ENCODE data around the gene IL1A. TPM values are rescaled to one million over a fixed set of nuclear protein-coding genes. Genes with fewer than 3 reads are reported as not detected.

IL1A gene
- total and polyA plus RNA-seq, 9 of the 15 experiments (the other 6 are each of a cell fraction or from before 2014, with no cell fraction given), result 0.03 to 0.27 (median 0.14) TPM; not detected in 2

GRCh38 chr2:112813280-112813966 is 29.1 kb upstream of the IL1A start:
- Histone ChIP-seq H3K9ac (ENCODE audit: insufficient read depth in 1 of 2, low read depth in 2 of 2, low read length in 2 of 2) (peak overlapping the region in 1 of 2 experiments; percentile 43; a peak in 1 of 4 replicates), H3K27me3 (ENCODE audit: control insufficient read depth in 2 of 2, insufficient read depth in 2 of 2, low read length in 2 of 2) (no peaks in the 10 kb centered on the region), H2AFZ (ENCODE audit: low read depth, low read length) (peak overlapping the region; percentile 85), H3K36me3 (ENCODE audit: control insufficient read depth, insufficient read depth, low read length) (no peaks in the 10 kb centered on the region), H3K9me3 (replicated peaks; ENCODE audit: control insufficient read depth, insufficient read depth, low read depth, low read length) (no peaks in the 10 kb centered on the region), H4K20me1 (replicated peaks; ENCODE audit: control insufficient read depth, insufficient read depth, low read length) (no peaks in the 10 kb centered on the region), H3K9me1 (ENCODE audit: control insufficient read depth, insufficient read depth, low read length) (no peaks in the 10 kb centered on the region), H3K79me2 (ENCODE audit: control insufficient read depth, insufficient read depth, low read length) (no peaks in the 10 kb centered on the region), H3K4me2 (ENCODE audit: insufficient read depth, low read length) (peak overlapping the region; percentile 71), H3K4me3 (no peak overlapping the region), H3K4me1 (replicated peaks in 1 of 2; ENCODE audit: control insufficient read depth in 2 of 2, insufficient read depth in 2 of 2, low read length in 2 of 2) (peaks cover 0 to 29% of the 10 kb centered on the region in 2 experiments; a peak in 3 of 5 replicates), H3K27ac (ENCODE audit: extremely low read depth, low read depth, low read length) (peak overlapping the region; percentile 42; the same call in 2 of the 3 replicates)
- BruUV-seq (replicated peaks), result no TSS peak
- 11% methylated on average over 10 of the region's 10 CpGs for WGBS (ENCODE audit: insufficient coverage, low coverage, missing lambda C conversion rate)
- intact Hi-C loops (cut with micrococcal nuclease) (no loop called here), in situ Hi-C loops (cut with MboI) (no loop called here)
- TF ChIP-seq ZNF354B (CRISPR knock-in tag; IDR thresholded peaks at IDR 0.05), result no peak
- TF ChIP-seq XRCC3 (IDR thresholded peaks at IDR 0.05), result no peak
- peak; percentile 8; the same call in 1 of the 2 replicates for TF ChIP-seq TAL1 (IDR thresholded peaks at IDR 0.05)
- peak; percentile 13; the same call in 1 of the 2 replicates for TF ChIP-seq CBFA2T3 (IDR thresholded peaks at IDR 0.05)
- TF ChIP-seq NR4A1 (CRISPR knock-in tag; IDR thresholded peaks at IDR 0.05), result no peak
- 0 out of 2 replicates have a peak, but pooled peaks have one; percentile 49 for TF ChIP-seq NR4A1 (tag; IDR thresholded peaks at IDR 0.05)
- peak; percentile 79; the same call in 1 of the 2 replicates for TF ChIP-seq MYNN (IDR thresholded peaks at IDR 0.05)
- TF ChIP-seq MYNN (CRISPR knock-in tag; IDR thresholded peaks at IDR 0.05), result no peak
- peak; percentile 0 for TF ChIP-seq KDM5B (IDR thresholded peaks at IDR 0.05; ENCODE audit: insufficient replicate concordance, low read depth, low read length)
- peak; percentile 23; the same call in 1 of the 2 replicates for TF ChIP-seq ATF7 (IDR thresholded peaks at IDR 0.05)
- no peak for TF ChIP-seq ATF1 (CRISPR knock-in tag; IDR thresholded peaks at IDR 0.05)
- TF ChIP-seq ATF1 (tag; IDR thresholded peaks at IDR 0.05), result peak; percentile 24; the same call in 1 of the 2 replicates
- TF ChIP-seq PTTG1 (tag; IDR thresholded peaks at IDR 0.05; ENCODE audit: low read depth), result no peak
- no peak for TF ChIP-seq NCOR1 (IDR thresholded peaks at IDR 0.05)
- TF ChIP-seq EHMT2 (IDR thresholded peaks at IDR 0.05), result 0 out of 2 replicates have a peak, but pooled peaks have one; percentile 26
- peak; percentile 85 for TF ChIP-seq HNRNPLL (IDR thresholded peaks at IDR 0.05; ENCODE audit: low read depth, low read length, poor library complexity, severe bottlenecking)
- TF ChIP-seq SOX6 (IDR thresholded peaks at IDR 0.05), result peak; percentile 76
- TF ChIP-seq TEAD1 (CRISPR knock-in tag; IDR thresholded peaks at IDR 0.05), result 0 out of 4 replicates have a peak, but pooled peaks of 1 of the 2 experiments have one; percentile 21
- peak; percentile 39 for TF ChIP-seq CREM (IDR thresholded peaks at IDR 0.05; ENCODE audit: low read depth)
- peak; percentile 54 for ATAC-seq
- CTCF ChIA-PET (ENCODE audit: low intra/inter-chr PET ratio), result no interaction called here
- peak; percentile 28 to 51 (median 32) for DNase-seq (ENCODE audit: extremely low read depth in 1 of 4, low spot score in 3 of 4)
- POLR2A ChIA-PET, result interaction anchor here (0.7 to 1.5 kb wide), 3 partner anchors 12 to 18 kb away, joined by 3 to 4 read pairs (median 4); no protein-coding TSS in a partner anchor
- peak; percentile 26 for FAIRE-seq

Measured in K562 (cell line).